NCI-H748 (cell line): ENCODE results near the gene SIGLEC1.

Source experiments
- DNase-seq: peaks from one replicate; lab custom pipeline; 2025; ENCODE audit not compliant: unreplicated experiment; lab: John Stamatoyannopoulos, UW

The SIGLEC1 gene

DNA sequence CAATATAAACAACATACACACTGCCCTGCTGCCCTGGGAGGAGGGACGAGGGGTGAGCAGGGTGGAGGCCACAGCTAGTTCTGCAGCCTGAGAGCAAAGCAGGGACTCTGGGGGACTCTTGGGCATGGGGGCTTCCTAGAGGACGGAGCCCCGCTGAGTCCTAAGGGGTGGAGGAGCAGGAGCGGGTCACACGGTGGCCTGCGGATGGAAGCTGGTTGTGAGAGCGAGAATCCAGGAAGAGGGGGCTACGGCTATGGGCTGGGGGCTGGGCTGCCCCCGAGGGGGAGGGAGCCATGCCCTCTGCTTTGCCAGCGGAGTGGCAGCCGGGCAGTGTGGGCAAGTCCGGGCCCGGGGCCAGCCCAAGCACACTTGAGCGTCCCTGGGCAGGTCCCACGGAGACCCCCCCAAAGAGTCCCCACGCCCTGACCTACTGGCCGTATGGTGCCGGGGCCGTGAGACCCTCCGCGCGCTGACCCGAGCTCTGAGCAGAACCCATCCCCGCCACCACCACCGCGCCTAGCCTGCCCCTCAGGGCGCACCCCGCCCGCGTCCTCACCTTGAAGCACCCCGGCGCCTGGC lies 31.0 kb downstream of the SIGLEC1 start:
- no peak for DNase-seq

DNA sequence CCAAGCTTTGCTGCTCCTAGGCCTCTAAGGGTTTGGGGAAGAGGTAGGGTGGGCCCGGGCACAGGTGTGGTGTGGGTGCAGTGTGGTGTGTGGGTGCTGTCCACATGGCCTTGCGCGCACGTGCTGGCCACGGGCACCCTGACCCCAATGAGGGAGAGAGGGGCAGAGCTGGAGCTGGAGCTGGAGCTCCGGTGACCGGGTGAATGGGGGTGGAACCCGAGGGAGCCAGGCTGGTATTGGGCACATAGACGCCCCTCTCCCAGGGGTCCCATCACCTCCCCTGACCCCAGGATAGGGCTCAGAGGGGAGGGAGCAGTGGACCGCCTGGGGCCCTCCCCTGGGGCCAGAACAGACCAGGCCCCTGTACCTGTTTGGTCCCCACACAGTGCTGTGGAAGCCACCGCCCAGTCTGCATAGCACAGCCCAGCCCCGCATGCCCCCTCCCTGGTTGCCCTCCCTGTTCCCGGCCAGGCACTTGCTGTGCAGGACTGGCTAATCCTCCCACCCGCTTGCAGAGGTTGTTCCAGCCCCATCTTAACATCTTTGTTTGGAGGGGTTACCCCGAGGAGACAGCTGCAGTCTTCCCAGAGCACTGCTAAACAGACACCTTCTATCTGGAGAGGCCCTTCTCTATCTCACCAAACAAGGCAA lies 31.6 kb downstream of the SIGLEC1 start:
- DNase-seq = no peak

DNA sequence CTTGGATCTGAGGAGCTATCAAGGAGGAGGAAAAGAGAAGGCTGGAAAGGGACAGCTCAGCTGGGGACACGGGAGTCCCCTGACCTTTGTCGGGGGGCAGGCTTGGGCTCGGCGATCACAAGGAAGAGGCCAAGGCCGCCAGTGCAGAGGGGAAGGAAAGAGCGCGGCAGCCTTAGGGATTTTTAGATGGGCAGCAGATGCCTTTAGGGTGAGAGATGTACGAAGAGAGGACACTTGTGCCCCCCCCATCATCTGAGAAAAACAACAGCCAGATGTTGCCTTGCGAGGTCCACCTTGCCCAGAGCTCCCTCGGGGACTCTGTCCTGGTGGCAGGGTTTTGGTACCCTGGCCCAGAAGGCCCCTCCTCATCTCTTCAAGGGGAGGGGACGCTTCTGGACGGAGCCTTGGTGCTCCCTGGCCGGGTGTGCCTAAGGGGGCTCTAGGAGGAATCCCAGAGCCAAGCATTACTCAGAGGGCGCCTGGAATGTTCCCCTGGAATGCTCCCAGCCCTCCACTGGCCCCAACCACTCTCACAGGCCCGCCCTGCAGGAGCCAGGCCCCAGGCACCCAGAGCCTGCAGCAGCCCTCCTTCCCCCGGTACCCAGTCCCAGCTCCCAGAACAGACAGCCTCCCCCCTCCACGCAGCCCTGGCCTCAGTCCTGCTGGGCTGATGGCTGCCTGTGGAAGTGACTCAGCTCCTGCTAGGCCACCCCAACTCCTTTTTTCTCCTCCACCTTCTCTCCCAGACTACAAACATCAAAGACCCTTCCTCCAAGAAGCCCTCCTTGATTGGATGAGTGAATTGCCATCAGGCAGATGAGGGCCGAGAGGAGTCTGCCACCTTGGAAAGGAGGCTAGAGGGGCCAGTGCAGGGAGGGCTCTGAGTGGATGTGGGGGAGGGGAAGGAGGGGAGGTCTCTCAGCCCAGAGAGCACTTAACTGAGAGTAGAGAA lies 32.4 kb downstream of the SIGLEC1 start:
- no peak for DNase-seq

GRCh38 chr20:3678856-3679720 lies 33.3 kb downstream of the SIGLEC1 start:
- no peak for DNase-seq

DNA sequence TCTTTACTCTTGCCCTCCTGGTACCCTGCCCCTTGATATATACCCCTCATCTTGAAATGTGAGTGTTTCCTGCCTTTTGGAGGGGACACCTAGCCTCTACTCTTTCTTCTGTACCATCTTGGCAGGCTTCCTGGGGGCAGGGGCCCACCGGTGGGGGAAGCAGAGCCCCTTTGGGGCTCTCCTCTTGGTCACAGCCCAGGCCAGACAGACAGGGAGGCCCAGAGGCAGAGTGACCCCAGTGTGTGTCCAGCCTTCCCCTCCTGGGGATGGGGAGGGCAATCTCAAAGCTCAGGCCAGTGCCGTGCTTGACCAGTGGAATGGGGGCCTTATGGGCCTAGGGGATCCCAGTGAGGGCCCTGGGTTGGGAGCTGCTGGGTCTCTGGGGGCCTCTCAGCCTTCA lies 34.2 kb downstream of the SIGLEC1 start:
- DNase-seq = no peak

DNA sequence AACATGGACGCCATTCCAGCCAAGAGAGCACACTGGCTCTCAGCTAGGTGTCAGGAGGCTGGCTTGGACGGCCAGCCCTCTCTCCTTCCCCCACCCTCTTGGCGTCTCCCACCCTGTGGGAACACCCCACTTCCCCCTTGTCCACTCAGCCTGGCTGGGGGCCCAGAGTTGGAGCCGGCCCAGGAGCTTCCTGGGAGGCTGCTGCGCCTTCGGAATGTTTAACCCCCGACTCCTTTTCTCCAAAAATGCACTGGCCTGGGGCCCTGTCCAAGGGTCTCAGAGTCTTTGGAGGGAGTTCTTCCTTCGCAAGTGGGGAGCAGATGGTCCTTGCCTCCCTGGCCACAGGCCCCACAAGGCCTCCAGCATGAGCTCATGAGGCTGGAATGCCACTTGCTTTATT lies 34.7 kb downstream of the SIGLEC1 start:
- no peak for DNase-seq

DNA sequence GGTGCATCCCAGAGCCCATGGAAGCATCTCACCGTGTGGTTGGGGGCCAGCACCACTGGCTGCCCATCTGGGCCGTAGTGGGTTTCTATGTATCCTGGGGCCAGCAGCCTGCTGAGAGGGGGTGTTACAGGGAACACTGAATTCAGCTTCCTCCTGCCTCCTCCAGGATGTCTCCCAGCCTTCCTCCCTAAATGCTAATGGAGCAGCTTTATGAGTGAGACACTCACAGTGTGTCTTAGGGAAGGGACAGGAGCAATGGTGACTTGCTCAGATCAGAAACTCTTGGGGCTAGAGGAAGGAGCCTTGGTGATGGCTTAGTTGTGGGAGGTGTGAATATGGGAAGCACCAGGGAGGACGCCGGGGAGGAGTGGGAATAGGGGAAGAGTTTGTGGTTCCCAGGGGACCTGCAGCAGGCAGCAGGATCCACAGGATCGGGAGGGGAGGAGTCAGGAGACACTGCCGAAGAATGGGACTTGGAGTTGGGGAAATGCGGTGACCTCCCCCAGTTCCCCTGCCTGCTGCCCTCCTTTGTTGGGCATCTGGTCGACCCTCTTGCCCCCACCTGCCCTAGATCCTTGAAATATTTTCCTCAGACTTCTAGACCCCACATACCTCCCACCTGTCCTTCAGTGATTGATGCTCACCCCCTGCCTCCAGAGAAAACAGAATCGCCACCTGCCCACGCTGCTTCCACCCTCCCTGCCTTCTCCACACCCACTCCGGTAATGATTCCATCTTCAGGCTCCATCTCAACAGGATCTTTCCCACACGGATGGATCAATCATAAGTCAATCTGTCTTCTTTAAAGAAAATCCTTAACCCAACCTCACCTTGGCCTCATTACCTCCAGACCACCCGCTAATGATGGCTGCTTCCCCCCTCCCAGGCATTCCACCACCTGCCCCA lies 37.2 kb downstream of the SIGLEC1 start:
- DNase-seq = no peak

DNA sequence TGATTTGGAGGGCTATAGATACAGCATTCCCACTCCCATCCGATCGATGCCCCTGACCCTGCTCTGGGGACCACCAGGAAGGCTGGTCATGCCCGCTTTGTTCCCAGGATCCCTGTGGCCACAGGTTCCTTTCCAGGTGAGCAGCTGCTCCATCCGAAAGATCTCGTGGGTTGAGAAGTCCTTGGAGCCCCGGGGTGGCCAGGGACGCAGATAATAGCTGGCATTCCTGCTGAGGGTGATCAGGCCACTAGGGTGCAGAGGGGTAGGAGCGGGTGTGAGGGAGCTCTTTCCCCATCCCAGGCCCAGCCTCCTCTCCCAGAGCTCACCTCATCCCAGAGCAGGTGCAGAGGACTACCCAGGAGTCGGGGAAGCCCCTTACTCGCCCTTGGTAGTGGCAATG lies 38.0 kb downstream of the SIGLEC1 start:
- no peak for DNase-seq

DNA sequence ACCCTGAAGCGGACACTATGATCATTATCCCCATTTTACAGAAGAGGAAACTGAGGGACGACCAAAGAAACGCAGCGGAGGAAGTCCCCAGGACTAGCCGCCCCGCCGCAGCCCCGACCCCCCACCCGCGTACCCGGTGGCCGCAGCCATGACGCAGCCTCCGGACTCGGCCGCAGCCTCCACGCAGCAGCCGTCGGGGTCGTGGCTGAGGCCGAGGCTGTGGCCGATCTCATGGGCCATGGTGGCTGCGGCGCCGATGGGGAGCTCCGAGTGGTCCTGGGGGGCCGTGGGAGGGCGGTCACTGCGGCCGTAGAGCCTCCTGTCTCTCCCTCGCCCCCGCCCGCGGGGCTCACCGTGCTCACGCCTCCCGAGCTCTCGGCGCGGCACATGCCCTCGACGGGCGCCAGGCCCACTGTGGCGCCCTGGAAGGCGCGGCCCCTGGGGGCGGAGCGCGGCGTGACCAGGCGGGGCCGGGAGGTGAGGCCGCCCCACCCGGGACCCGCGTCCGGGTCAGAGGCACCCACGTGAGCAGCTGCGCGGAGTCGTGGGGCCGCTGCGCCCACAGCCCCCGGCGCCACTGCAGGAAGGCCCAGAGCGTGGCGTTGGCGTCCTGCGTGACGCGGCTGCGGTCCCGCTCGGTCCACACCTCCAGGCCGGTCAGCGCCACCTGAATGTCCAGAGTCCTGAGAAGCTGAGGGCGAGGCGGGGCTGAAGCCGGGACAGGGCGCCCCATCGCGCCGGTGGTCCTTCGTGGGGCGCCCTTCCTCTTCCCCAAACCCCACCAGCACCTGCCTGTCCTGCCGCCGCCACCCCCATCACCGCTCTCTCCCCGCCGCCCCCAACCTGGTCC lies 39.0 kb downstream of the SIGLEC1 start:
- DNase-seq = no peak

GRCh38 chr20:3672547-3673171 lies 39.7 kb downstream of the SIGLEC1 start:
- peak; percentile 52 for DNase-seq

- no peak for DNase-seq
Observed at GRCh38 chr20:3671986-3672546, 40.3 kb downstream of the SIGLEC1 start.

DNA sequence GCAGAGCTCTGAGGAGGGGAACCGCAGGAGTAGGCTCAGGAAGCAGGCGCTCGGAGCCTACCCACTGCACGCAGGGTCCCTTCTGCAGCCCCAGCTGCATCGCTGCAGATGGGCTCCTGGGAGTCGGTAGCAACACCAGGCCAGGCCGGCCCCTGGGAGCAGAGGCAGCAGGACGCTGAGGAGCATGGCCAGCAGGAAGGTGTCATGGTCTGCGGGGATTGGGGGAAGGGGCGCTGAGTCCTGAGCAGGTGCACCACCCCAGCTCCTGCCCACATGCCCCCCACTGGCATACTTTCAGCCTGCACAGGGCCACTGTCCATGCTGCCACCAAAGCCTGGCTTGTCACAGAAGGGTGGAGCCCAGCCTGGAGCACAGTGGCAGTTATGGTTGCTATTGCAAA lies 41.5 kb downstream of the SIGLEC1 start:
- no peak for DNase-seq

- no peak for DNase-seq
Observed at GRCh38 chr20:3670511-3670910, 41.9 kb downstream of the SIGLEC1 start.

- no peak for DNase-seq
Observed at GRCh38 chr20:3669710-3670367, 42.6 kb downstream of the SIGLEC1 start.

GRCh38 chr20:3667434-3668037 lies 44.9 kb downstream of the SIGLEC1 start:
- DNase-seq = no peak

GRCh38 chr20:3663858-3664257 lies 48.5 kb downstream of the SIGLEC1 start:
- no peak for DNase-seq

DNA sequence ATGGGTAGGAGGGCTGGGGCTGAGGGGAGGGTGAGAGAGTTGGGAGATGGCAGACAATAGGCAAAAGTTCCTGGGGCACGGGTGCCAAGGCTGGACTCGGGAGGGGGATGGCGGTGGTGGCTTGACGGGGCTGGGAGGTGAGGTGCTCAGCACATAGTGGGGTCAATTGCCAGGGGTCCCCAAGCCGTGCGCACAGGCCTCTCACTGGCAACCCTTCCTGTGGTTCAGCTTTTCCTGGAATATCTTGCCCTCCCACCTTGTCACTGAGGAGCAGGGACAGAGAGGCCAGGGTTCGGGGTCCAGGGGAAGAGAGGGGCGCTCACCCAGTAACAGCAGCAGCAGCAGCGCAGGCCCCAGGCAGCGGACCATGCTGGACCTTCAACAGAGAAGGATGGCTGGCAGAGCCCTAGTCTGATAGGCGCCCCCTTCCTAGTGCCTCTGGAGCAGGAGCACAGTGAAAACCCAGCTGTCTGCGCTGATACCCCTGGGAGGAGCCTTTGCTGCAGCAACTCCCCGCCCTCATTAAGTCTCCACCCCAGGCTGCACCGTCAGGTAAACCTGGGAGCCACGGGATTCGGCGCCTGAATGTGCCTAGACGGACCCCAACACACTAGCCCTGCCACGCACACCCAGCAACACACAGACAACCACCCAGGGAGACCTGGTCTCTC lies 49.2 kb downstream of the SIGLEC1 start, which contains the start of gene GFRA4:
GFRA4 (minus strand) TSS at position 369 of the 671 bp plus-strand sequence; CDS start at position 369, 0 bp downstream.
- no peak for DNase-seq
